ENCODE data around the gene CBFA2T3.

GRCh38 chr16:88837806-88838205, 139.2 kb downstream of the CBFA2T3 start:
- no peak for TF ChIP-seq CTCF (IDR thresholded peaks at IDR 0.05; ENCODE audit: insufficient read depth, low read length)
- TF ChIP-seq POLR2AphosphoS5 (IDR thresholded peaks at IDR 0.05; ENCODE audit: low read depth): no peak
- no peak for TF ChIP-seq GABPA (IDR thresholded peaks at IDR 0.05; ENCODE audit: low read depth)
- no peak for TF ChIP-seq REST (IDR thresholded peaks at IDR 0.05; ENCODE audit: insufficient replicate concordance, low read depth)

Data from HL-60 (cell line).